Measurements from ENCODE around the gene ADAM33.

DNA sequence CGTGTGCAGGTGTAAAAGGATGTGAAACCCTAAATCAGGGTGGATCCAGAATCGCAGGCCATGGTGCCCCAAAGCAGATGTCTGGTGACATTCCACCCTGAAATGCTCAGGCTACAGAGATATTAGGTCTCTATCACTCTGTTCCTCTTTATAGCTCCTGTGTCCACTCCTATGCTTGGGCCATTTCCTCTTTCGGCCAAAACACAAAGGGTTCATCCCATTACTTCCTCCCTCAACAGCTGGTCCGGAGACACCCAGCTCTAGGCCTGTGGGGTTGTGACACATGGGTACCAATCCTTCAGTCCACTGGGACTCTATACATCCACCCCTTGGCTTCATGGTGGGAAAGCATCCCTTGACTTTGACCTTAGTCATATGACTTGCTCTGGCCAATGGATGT lies 32.3 kb upstream of the ADAM33 start:
- TF ChIP-seq, protein P1, sequence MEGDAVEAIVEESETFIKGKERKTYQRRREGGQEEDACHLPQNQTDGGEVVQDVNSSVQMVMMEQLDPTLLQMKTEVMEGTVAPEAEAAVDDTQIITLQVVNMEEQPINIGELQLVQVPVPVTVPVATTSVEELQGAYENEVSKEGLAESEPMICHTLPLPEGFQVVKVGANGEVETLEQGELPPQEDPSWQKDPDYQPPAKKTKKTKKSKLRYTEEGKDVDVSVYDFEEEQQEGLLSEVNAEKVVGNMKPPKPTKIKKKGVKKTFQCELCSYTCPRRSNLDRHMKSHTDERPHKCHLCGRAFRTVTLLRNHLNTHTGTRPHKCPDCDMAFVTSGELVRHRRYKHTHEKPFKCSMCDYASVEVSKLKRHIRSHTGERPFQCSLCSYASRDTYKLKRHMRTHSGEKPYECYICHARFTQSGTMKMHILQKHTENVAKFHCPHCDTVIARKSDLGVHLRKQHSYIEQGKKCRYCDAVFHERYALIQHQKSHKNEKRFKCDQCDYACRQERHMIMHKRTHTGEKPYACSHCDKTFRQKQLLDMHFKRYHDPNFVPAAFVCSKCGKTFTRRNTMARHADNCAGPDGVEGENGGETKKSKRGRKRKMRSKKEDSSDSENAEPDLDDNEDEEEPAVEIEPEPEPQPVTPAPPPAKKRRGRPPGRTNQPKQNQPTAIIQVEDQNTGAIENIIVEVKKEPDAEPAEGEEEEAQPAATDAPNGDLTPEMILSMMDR (IDR thresholded peaks at IDR 0.05), result no peak
- no peak for TF ChIP-seq EZH2 (IDR thresholded peaks at IDR 0.05)
